NCI-H1930 (cell line): ENCODE data around the gene ATP5MG.
A peak's percentile ranks its signal among the peaks of the same experiment; 100 is the strongest.
"Not testable (repeated sequence)": the region's sequence is repeated elsewhere in the genome, so short reads cannot be mapped to it uniquely, and the experiment has no call there.

ENCODE experiments used
- DNase-seq, 2 experiments: peaks; one replicate each; lab custom pipeline; 2025; lab: John Stamatoyannopoulos, UW

The ATP5MG gene

GRCh38 chr11:118410055-118410745 is 8.8 kb downstream of the ATP5MG start:
- DNase-seq, result no peak

- DNase-seq, result no peak
Measured at GRCh38 chr11:118411530-118411929, 10.1 kb downstream of the ATP5MG start.

DNA sequence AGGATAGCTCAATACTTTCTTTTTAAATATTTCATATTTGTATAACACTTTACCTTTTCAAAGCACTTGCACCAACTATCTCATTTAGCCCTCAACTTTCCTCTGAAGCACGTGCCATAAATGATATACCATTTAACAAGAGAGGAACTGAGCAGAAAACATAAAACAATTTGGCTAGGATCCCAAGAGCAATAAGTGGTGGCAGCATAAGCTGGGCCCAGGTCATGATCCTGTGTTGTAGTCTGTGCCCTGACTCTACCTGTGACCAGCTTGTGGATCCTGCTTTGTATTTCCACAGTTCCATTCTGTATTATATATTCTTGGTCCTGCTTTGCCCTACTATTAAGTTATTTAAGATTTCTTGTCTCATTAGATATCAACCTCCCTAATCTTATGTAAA is 11.5 kb downstream of the ATP5MG start:
- DNase-seq, result no peak

- DNase-seq, result no peak
Measured at GRCh38 chr11:118415062-118415738, 13.8 kb downstream of the ATP5MG start.

- DNase-seq, result no peak
Measured at GRCh38 chr11:118415739-118416068, 14.3 kb downstream of the ATP5MG start.

DNA sequence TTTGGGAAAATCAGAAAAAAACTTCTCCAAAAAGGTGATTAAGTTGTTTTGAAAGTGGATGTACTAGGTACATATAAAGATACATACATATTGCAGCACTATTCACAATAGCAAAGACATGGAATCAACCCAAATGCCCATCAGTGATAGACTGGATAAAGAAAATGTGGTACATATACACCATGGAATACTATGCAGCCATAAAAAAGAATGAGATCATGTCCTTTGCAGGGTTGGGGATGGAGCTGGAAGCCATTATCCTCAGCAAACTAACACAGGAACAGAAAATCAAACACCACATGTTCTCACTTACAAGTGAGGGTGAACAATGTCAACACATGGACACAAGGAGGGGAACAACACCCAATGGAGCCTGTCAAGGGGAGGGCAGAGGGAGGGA is 15.5 kb downstream of the ATP5MG start:
- not testable (repeated sequence) for DNase-seq

DNA sequence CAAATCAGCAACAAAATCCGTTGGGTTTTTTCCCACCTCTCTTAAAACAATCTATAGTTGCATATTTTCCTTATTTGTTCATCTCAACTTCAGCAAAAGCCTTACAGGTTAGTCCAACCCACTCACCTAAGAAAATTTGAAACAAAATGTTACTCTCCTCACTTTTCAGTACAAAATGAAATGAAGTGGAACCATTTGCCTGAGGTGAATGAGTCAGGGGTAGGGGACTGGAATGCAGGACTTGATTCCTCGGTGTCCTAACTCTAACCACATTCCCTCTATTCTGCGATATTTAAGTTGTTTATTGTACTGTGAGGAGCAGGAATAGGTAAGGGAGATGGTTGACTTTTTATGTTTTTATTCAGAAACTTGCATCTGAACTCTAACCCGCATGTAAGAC is 16.4 kb downstream of the ATP5MG start:
- no peak for DNase-seq

- no peak for DNase-seq
Measured at GRCh38 chr11:118418766-118419165, 17.4 kb downstream of the ATP5MG start.

- DNase-seq, result no peak
Measured at GRCh38 chr11:118427707-118428106, 26.3 kb downstream of the ATP5MG start.

GRCh38 chr11:118430956-118431355 is 29.6 kb downstream of the ATP5MG start:
- no peak for DNase-seq

GRCh38 chr11:118434123-118434552 is 32.7 kb downstream of the ATP5MG start:
- no peak for DNase-seq

DNA sequence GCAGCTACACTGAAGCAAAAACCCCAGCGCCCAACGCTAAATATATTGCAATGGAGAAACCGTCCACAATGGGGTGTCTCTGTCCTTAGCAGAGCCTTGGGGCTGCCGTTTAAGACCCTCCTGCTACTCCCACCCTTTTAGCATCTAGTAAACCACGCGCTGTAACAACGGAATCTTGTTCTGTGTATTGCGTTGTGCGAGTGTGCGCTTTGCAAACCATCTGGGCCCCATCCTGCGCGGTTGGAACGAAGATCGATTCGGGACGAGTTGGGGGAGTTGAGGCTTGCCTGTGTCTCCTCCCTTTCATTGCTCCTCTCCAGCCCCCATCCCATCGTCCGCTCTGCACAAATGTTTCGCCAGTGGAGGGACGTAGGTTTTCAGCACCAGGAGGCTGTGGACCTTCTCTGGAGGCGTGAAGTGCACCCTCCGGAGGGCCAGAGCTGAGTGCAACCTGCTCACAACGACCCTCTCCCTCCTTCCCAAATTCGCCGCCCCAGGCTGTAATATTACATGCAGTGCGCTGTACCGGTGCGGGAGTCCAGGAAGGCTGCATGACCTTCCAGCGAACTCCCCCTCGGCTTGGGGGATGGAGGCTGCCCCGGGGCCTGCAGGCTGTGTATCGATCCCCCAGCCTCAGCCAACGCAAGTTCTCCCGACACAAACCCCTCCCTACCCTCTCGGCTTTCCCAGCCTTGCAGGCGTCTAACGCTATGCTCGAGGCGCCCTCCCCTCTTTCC is 33.3 kb downstream of the ATP5MG start:
- DNase-seq, result peak in 1 of 2 experiments; percentile 30

DNA sequence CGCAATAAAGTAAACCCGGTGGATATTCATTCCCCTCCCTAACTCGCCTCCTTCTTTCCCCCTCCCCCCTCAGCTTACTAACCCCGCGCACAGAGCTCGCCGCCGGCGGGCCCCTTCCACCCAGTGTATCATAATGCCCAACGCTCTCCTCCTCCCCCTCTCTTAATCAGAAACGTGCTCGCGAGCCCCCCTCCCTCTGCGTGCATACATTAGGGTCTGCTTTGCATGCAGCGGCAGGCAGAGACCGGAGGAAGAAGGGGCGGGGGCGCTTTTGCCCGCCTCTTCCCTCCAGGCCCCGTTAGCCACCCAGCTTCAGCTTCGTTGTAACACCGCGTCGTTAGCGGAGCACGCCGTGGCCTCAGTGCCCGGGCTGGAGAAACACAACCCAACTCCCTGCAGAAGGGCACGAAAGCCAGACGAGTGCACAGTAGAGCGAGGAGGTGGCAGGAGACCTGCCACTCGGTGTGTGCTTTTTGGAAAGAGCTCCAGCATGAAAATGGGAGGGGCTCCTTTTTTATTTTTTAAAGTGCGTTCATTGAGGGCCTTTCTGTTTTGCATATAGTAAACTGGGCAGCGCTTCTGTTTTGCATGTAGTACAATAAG is 34.0 kb downstream of the ATP5MG start:
- DNase-seq, result peak; percentile 54 to 76

- peak; percentile 94 to 96 for DNase-seq
Measured at GRCh38 chr11:118435893-118436624, 34.7 kb downstream of the ATP5MG start, which contains the start of gene KMT2A. KMT2A (plus strand) TSS chr11:118436492; CDS start chr11:118436513, 21 bp downstream.

- no peak for DNase-seq
Measured at GRCh38 chr11:118436639-118437207, 35.3 kb downstream of the ATP5MG start.

GRCh38 chr11:118437208-118438125 is 36.1 kb downstream of the ATP5MG start:
- DNase-seq, result no peak

DNA sequence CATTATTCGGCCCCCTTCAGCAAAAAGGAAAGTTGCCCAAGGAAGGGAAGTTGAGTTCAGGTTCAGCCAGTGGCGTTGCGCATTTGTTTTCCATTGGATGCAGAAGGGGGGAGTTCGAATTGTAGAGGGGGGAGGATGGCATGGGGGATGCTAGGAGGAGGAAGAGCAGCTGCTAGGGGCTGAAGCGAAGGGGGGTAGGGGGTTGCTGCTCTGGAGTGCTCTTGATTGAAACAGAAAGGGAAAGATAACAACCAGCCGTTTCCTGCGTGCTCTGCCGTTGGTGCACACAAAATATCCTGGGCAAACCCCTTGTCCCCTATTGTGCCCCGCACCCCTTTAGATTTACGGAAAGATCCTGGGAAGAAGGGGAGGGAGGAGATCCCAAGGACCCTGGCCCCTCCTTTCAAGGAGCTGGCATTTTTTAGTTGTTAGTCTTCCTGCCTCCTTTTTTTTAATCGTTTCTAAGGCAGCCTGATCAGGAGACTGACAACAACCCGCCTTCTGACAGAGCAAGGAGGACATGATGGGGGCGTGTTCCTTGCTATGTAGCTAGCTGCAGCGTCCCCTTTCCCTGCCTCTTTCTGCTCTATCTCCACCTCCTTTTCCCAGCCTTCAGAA is 37.0 kb downstream of the ATP5MG start:
- DNase-seq, result no peak

DNA sequence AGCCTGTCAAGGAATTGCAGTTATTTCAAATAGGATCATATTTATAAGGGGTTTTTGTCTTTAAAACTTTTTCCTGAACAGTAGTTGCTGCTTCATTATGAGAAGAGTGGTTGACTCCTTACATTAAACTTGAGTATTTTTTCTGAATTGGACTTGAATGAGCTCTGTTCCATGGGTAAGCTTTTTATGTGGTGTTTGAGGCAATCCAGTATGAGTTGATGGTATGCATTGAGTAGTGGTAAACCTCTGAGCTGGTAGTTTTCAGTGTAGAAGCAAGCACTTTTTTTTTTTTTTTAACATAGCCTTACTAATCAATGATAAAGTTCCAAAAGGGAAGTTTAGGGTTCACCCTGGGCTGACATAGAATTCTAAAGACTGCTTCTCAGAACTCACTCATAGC is 38.2 kb downstream of the ATP5MG start:
- no peak for DNase-seq

- no peak for DNase-seq
Measured at GRCh38 chr11:118441770-118442275, 40.4 kb downstream of the ATP5MG start.

GRCh38 chr11:118442301-118442700 is 40.9 kb downstream of the ATP5MG start:
- no peak for DNase-seq
